ENCODE data around the gene NADSYN1. TPM values are rescaled to one million over a fixed set of nuclear protein-coding genes. Genes with fewer than 3 reads are reported as not detected.

NADSYN1 gene
- total RNA-seq, 1 donor from 2014 or later = 34.6 TPM

DNA sequence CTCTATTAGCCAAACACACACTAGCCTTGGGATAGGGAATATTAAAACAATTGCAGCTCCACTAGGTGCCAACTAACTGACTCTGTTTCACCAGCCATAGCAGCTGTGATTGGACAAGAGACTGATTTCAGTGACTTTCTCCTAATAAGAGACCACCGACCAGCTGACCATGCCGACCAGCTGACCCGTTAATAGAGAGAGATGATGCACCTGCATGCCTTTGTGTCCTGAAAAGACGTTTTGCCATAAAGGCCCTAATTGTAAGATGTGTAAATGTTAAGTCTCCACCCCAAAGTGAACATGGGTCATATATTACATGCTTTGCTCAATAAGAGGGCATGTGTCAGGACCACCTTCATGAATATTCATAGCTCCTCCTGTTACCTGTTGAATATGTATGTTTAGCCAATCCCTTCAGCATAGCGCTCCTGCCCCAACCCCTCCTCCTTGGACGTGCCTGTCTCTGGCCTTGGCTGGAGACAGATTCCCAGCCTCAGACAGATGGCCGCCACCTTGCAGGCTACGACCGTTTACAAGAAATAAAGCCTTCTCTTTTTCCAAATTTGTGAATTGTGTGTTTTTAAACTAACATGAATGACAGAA, 1.3 kb upstream of the NADSYN1 start:
- DNase-seq = no peak

DNA sequence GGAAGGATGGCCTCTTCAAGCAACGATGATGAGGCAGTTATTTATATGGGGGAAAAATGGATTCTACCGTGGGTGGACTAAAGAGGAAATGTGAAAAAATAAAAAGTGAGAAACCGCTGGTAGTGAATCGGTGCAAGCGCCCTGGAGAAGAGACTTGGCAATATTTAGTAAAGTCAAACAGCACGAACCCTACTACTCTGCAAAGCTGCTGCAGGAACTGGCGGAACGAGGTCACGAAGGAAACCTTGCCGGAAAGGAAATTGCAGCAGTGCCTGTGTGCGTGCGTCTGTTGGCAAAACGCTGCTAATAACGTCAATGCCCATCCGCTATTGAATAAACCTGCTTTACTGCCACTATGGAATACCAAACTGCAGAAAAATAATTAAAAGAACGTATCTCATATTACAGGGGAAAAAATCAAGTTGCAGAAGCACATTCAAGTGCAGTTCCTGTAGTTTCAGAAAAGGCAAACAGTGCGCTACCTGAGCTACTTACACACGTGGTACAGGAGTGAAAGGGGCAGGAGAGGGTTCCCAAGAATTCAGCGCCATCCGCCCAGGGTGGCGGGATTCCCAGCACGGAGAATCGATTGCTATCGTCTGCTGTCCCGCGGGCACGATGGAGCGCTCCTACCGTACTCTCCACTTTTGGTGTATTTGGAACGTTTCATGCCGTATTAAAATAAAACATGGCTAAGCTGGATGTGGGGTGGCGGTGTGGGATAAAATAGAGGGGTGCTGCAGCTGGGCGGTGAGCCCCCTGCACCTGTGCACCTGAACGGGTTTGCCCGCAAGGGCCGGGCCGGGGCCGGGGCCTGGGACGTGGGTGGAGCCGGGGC, 585 bp upstream of the NADSYN1 start:
- DNase-seq = peak; percentile 44

GRCh38 chr11:71453918-71454304, 908 bp downstream of the NADSYN1 start:
- no peak for DNase-seq

DNA sequence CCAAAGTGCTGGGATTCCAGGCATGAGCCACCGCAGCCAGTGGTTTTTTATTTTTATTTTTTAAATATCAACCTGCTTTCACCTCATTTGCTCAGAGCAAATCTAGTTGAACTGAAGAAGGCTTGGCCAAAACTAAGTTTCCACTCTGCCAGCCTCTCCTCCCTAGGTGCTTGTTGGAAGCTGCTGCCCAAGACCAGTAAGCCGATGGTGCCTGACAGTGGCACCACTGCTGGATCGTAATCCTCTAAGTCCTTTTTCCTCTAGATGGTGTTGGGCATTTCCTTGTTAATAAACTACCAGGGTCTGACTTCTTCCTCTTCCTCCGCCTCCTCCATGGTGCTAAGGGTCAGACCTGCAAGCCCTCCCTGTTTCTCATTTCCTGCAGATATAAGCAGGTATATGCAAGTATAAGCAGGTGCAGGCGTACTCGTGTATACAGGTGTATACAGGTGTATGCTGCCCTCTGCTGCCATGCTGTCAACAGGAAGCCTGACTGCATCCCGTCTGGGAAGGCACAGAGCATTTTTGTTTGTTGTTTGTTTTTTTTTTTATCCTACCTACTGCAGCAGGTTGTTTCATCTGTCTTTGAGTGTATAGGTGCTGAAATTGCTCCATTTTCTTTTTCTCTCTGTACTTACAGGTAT, 1.6 kb downstream of the NADSYN1 start:
- no peak for DNase-seq

GRCh38 chr11:71456294-71456693, 3.3 kb downstream of the NADSYN1 start:
- DNase-seq = no peak

DNA sequence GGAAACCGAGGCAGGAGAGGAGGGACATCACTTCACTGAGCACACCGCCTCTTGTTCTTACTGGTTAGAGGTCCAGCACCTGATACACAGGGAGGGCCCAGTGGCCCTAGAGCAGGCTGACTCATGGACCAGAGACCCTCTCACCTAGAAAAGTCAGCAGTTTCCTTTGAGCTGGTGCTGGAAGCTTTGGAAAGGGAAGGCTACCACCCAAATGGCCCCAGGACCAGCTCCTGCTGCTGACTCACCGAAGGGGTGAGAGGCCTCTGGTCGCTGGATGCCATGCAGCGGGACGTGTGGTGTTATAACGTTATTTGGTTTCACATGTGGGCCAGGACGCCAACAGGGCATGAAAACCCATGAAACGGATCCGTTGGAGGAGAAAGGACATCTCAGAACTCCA, 3.8 kb downstream of the NADSYN1 start:
- DNase-seq = no peak

DNA sequence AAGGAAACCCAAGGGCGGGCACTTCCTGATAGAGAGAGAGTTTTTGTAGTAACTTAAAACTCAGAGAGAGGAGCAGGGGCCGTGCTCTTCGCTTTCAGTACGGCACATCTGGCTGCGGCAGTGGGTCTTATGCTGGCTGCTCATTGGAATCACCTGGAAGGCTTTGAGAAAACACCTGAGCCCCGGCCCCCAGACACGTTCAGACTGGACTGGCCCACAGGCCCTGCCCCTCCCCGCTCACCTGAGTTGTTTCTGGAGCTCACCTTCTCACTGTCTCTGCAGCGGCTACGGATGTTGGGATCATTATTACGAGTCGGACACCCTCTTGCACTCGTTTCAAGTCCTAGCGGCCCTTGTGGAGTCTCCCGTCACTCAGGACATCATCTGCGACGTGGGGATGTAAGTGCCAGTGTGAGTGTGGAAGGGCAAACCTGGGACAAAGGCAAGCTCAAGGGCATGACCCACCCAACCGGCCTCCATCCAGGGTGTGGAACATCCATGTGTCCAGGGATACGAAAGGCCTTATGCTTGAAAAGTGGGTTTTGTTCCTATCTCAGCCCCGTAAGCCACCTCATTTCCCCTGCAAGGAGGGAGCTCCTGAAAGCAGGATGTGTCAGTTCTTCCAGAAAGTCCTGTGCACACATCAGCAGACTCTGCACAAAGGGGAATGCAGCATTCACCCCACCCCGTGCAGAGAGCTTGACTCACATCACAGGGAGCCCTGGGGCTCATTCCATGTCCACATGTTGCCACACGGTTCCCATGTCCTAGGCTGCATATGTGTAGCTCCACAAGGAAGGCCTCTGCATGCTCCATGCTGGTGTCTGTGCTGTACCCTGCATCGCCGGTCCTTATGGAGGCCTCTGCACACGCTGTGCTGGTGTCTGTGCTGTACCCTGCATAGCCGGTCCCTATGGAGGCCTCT, 5.4 kb downstream of the NADSYN1 start:
- DNase-seq = no peak

DNA sequence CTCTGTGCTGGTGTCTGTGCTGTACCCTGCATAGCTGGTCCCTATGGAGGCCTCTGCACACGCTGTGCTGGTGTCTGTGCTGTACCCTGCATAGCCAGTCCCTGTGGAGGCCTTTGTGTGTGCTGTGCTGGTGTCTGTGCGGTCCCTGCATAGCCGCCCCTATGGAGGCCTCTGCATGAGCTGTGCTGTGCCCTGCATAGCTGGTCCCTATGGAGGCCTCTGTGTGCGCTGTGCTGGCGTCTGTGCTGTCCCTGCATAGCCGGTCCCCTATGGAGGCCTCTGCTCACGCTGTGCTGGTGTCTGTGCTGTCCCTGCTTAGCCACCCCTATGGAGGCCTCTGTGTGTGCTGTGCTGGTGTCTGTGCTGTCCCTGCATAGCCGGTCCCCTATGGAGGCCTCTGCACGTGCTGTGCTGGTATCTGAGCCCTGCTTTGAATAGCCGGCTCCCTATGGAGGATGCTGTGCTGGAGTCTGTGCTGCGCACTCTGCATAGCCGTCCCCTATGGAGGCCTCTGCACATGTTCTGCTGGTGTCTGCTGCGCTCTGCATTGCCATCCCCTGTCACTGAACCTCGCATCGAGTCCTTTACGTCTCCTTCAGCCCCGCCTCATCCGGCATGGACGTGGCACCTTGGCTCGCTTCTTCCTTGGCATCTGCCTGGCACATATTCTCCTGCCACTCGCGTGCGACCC, 6.2 kb downstream of the NADSYN1 start:
- no peak for DNase-seq

DNA sequence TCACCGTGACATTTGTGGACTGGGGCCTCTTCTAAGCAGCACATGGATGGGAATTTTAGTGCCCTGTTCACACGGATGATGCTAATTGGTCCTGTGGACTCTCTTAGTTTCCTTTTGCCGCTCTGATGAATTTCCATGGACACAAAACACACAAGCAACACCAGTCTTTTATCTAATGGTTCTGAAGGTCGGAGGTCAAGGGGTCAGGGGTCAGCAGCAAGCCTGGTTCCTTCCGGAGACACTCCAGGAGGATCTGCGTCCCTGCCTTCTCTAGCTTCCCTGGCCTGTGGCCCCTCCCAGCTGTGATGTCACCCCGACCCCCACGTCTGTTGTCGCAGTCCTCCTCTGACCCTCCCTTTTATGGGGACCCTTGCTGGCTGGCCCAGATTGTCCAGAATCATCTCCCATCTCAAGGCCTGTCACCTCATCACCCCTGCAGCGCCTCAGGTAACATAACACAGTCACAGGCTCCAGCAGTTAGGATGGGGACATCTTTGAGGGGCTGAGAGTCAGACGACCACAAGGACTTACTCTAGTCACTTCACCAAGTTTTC, 6.8 kb downstream of the NADSYN1 start:
- DNase-seq = no peak

GRCh38 chr11:71461696-71462095, 8.7 kb downstream of the NADSYN1 start:
- no peak for DNase-seq

DNA sequence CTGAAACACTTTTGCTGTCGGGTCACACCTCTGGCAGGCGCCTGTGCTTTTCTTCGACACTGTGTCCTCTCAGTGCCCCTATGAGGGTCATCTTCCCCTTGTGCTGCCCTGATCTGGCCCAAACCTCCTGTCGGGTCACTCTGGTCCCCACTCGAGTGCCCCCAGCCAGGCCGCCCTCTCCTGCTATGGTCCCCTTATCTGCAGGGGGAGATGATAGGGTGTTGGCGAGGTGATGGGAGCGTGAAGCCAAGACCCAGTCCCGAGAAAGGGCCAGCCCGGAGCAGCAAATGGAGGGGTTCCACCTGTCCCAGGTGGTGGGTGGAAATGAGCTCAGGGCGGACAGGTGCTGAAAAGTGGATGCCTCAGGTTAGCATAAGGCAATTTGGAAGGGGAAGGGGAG, 9.7 kb downstream of the NADSYN1 start:
- no peak for DNase-seq

GRCh38 chr11:71463331-71464211, 10.6 kb downstream of the NADSYN1 start:
- DNase-seq = no peak

GRCh38 chr11:71465054-71465453, 12.1 kb downstream of the NADSYN1 start:
- DNase-seq = no peak

DNA sequence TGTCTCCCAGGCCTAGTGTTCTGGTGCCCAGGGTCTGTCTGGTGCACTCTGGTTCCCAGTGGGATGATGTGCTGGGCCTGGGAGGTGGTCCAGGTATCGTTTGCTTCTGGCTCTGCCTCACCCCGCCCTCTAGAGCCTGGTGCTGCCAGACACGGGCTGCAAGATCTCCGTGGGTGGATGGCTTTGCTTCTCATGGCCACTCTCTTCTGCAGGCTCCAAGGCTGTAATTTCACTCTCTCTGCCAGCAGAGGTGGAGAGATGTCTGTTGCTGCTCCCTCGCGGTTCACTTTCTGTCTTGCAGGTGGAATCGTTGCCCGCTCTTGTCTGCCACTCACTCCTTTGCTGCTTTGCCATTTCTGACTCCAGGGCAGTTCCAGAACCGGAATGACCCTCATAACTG, 13.4 kb downstream of the NADSYN1 start:
- no peak for DNase-seq

GRCh38 chr11:71467164-71467563, 14.2 kb downstream of the NADSYN1 start:
- DNase-seq = no peak

GRCh38 chr11:71470946-71471345, 17.9 kb downstream of the NADSYN1 start:
- no peak for DNase-seq

GRCh38 chr11:71472357-71472885, 19.4 kb downstream of the NADSYN1 start:
- DNase-seq = no peak

GRCh38 chr11:71472941-71473792, 20.2 kb downstream of the NADSYN1 start:
- DNase-seq = no peak

GRCh38 chr11:71473793-71474080, 20.7 kb downstream of the NADSYN1 start:
- no peak for DNase-seq

Data from skin of body (tissue), 2 donors.